Dermis microvascular lymphatic vessel endothelial cell (primary cell): ENCODE data around the gene SEC14L6. TPM values are rescaled to one million over a fixed set of nuclear protein-coding genes. Genes with fewer than 3 reads are reported as not detected.
"Not testable (repeated sequence)": the region's sequence is repeated elsewhere in the genome, so short reads cannot be mapped to it uniquely, and the experiment has no call there.

Experiments used
- DNase-seq, 2 donors: peaks; one replicate each; pipeline versions ENCODE4 v3.0.0 to v3.0.0-alpha.2; 2010; ENCODE audit warnings: low read depth in 2 of 2
- total RNA-seq: library from RNA; depleted of rRNA; stranded (reverse); fragments of >200 nt; gene quantifications from 2 replicates; pipeline ENCODE4 v1.2.1, GENCODE V29; 2014

The SEC14L6 gene
- under 0.01 and 0.13 TPM in 2 replicates for total RNA-seq

GRCh38 chr22:30546616-30547015 lies at the start of gene SEC14L6:
SEC14L6 (minus strand) TSS chr22:30546741; CDS start chr22:30546682, 59 bp downstream.
- no peak for DNase-seq

GRCh38 chr22:30596199-30596598 lies 49.7 kb upstream of the SEC14L6 start:
- DNase-seq: no peak

GRCh38 chr22:30592360-30592713 lies 45.8 kb upstream of the SEC14L6 start:
- DNase-seq: not testable (repeated sequence)

GRCh38 chr22:30591588-30592359 lies 45.2 kb upstream of the SEC14L6 start, which contains the start of gene PES1:
PES1 (minus strand) TSS chr22:30591910; CDS start chr22:30591833, 77 bp downstream.
- DNase-seq: peak; percentile 98 to 100

- DNase-seq: peak in 1 of 2 donors; percentile 34
Observed at GRCh38 chr22:30591191-30591587, 44.6 kb upstream of the SEC14L6 start.

GRCh38 chr22:30586414-30586813 lies 39.9 kb upstream of the SEC14L6 start:
- DNase-seq: no peak

GRCh38 chr22:30584441-30584840 lies 37.9 kb upstream of the SEC14L6 start:
- no peak for DNase-seq

- peak in 1 of 2 donors; percentile 35 for DNase-seq
Observed at GRCh38 chr22:30582788-30583545, 36.4 kb upstream of the SEC14L6 start.

GRCh38 chr22:30582051-30582450 lies 35.5 kb upstream of the SEC14L6 start:
- DNase-seq: no peak

GRCh38 chr22:30580896-30581295 lies 34.4 kb upstream of the SEC14L6 start:
- DNase-seq: no peak

GRCh38 chr22:30578481-30578880 lies 31.9 kb upstream of the SEC14L6 start:
- no peak for DNase-seq

- DNase-seq: no peak
Observed at GRCh38 chr22:30575859-30576258, 29.3 kb upstream of the SEC14L6 start.

- peak in 1 of 2 donors; percentile 14 for DNase-seq
Observed at GRCh38 chr22:30574997-30575671, 28.6 kb upstream of the SEC14L6 start.

GRCh38 chr22:30574095-30574981 lies 27.8 kb upstream of the SEC14L6 start, which contains the start of gene GAL3ST1:
GAL3ST1 (minus strand) TSS chr22:30574665; CDS start chr22:30557392, 17,273 bp downstream.
- DNase-seq: no peak

- DNase-seq: no peak
Observed at GRCh38 chr22:30573594-30574094, 27.1 kb upstream of the SEC14L6 start.

- DNase-seq: no peak
Observed at GRCh38 chr22:30572840-30573593, 26.5 kb upstream of the SEC14L6 start.

- no peak for DNase-seq
Observed at GRCh38 chr22:30572210-30572609, 25.7 kb upstream of the SEC14L6 start.

GRCh38 chr22:30569674-30570202 lies 23.2 kb upstream of the SEC14L6 start:
- DNase-seq: no peak

GRCh38 chr22:30568137-30568805 lies 21.7 kb upstream of the SEC14L6 start:
- DNase-seq: no peak
